HG03442 (cell line): ENCODE measurements around the gene PIP5K1B.

Source experiments
- ATAC-seq: cut with Tn5 transposase; IDR thresholded peaks from one replicate; pipeline ENCODE4 v1.9.1; 2021; ENCODE audit warnings: mild to moderate bottlenecking, moderate library complexity; ENCODE audit not compliant: unreplicated experiment

The PIP5K1B gene

GRCh38 chr9:68732405-68733020 is 27.5 kb downstream of the PIP5K1B start:
- no peak for ATAC-seq

- no peak for ATAC-seq
Observed at GRCh38 chr9:68733021-68733405, 28.0 kb downstream of the PIP5K1B start.

- no peak for ATAC-seq
Observed at GRCh38 chr9:68738358-68738757, 33.3 kb downstream of the PIP5K1B start.

- ATAC-seq = no peak
Observed at GRCh38 chr9:68739621-68740174, 34.7 kb downstream of the PIP5K1B start.

- no peak for ATAC-seq
Observed at GRCh38 chr9:68740561-68740960, 35.5 kb downstream of the PIP5K1B start.

GRCh38 chr9:68741234-68741633 is 36.2 kb downstream of the PIP5K1B start:
- no peak for ATAC-seq

- no peak for ATAC-seq
Observed at GRCh38 chr9:68741704-68742332, 36.8 kb downstream of the PIP5K1B start.

GRCh38 chr9:68742333-68742730 is 37.3 kb downstream of the PIP5K1B start:
- ATAC-seq = no peak

GRCh38 chr9:68744426-68744825 is 39.4 kb downstream of the PIP5K1B start:
- ATAC-seq = no peak

- ATAC-seq = no peak
Observed at GRCh38 chr9:68746525-68746924, 41.5 kb downstream of the PIP5K1B start.

- no peak for ATAC-seq
Observed at GRCh38 chr9:68747043-68747533, 42.0 kb downstream of the PIP5K1B start.

- ATAC-seq = no peak
Observed at GRCh38 chr9:68749135-68749534, 44.1 kb downstream of the PIP5K1B start.

GRCh38 chr9:68749579-68750159 is 44.6 kb downstream of the PIP5K1B start:
- ATAC-seq = no peak

- no peak for ATAC-seq
Observed at GRCh38 chr9:68750255-68750654, 45.2 kb downstream of the PIP5K1B start.

- ATAC-seq = no peak
Observed at GRCh38 chr9:68750786-68751185, 45.7 kb downstream of the PIP5K1B start.

- ATAC-seq = no peak
Observed at GRCh38 chr9:68751556-68751955, 46.5 kb downstream of the PIP5K1B start.

- no peak for ATAC-seq
Observed at GRCh38 chr9:68755051-68755450, 50.0 kb downstream of the PIP5K1B start.

- no peak for ATAC-seq
Observed at GRCh38 chr9:68755752-68756151, 50.7 kb downstream of the PIP5K1B start.

GRCh38 chr9:68759981-68760673 is 55.1 kb downstream of the PIP5K1B start:
- ATAC-seq = no peak

- ATAC-seq = no peak
Observed at GRCh38 chr9:68760674-68761333, 55.8 kb downstream of the PIP5K1B start.

- no peak for ATAC-seq
Observed at GRCh38 chr9:68762570-68762969, 57.5 kb downstream of the PIP5K1B start.
